HG02759 (cell line): ENCODE measurements around the gene RAPH1.

Source experiments
- ATAC-seq: cut with Tn5 transposase; IDR thresholded peaks from one replicate; pipeline ENCODE4 v1.9.1; 2021; ENCODE audit warnings: mild to moderate bottlenecking, moderate library complexity; ENCODE audit not compliant: unreplicated experiment

The RAPH1 gene

DNA sequence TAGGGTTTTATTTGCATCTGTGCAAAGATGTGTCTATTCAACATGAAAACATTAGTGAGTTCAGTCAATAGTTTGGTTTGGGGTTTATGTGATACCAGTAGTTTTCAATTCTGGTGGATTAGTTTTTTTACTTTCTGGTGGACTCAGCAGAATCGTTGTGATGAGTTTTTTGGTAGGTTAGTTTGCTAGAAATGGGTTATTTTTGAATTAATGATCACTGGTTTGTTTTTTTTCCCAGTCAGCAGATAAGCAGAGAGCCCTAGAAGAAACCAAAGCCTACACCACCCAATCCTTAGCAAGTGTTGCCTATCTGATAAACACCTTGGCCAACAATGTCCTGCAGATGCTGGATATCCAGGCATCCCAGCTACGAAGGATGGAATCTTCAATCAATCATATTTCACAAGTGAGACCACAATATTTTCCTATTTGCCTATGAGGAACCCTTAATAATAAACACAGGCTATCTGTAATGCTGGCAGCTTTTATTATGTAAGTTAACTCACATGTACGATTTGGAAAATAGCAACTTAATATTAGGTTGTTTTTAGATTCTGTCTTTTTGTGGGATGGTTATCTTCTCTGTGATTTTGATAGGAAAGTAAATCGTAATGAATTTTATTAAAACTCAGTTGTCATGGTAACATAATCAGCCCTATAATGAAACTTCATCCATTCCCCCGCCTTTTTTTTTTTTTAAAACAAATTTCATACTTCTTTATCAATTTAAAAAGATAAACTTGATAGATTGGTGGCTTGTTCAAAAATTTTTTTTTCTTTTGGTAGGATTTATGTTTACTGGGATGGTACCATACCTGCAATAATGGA lies 168.2 kb downstream of the RAPH1 start:
- no peak for ATAC-seq

DNA sequence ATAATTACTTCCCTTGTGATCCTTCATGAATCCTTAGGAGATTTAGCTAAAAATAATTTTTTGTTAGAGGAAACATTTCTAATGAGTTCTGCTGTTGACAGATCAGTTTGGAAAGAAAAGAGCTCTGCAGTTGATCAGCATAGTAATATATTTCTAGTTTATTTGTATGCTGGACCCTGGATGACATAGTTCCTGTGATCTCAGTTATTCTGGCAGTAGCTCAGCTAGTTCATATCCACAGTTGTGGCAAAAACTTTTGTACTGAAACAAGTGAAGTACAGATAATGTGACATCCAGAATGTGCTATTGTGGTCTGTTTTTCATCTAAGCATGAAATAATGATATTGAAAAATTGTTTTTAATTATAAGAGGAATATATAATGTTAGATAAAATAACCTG lies 173.2 kb downstream of the RAPH1 start:
- no peak for ATAC-seq

DNA sequence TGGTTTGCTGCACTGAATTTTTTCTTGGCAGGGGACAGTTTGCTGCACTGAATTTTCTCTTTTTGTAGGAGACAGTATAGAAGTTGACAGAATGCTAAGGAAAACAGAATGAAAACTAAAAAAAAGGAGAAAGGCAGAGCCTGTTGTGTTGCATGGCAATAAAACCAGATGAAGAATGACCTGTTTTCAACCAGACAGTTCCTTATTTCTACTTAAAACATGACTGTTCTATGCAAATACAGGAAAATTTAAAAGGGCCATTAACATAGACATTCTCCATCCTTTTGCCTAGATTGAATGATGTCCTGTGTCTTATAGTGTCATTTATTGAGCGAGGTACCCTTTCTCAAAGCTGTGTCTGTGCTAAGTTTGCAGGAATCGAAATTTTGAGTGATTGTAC lies 173.6 kb downstream of the RAPH1 start:
- ATAC-seq = no peak

DNA sequence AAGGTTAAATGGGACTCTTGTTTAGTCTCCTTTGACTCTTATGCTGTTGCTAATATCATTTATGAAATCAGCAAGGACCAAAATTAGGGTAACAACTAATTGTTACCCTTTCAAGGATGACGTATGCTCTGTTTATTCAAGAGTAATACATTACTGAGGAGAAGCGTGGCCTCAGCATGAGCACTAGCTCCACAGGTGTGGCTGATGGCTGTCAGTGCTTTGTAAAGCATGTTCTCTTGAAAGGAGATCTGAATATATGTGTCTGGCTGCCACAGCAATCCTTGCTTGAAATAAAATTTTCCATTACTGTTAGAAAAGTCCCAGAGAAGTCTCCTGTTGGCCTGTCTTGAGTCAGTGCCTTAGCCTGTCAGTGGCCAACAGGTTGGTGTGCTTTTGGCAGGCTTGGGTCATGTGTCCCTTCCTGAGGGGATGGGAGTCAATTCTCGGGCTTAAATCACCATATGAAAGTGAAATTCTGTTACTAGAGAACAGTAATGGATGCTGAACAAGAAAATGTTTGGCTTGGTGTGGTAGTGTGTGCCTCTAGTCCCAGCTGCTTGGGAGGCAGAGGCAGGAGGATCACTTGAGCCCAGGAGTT lies 174.2 kb downstream of the RAPH1 start:
- ATAC-seq = no peak

DNA sequence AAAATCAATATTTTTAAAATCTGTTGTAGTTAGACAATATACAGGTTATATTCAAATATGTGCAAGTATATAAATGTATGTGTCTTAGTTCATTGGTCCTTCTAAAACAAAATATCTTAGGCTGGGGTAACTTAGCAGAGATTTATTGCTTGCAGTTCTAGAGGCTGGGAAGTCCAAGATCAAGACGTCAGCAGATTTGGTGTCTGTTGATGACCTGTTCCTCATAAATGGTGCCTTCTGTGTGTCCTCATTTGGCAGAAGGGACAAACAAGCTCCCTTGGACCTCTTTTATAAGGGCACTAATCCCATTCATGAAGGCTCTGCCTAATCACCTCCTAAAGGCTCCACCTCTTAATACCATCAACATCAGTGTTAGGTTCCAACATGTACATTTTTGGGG lies 175.7 kb downstream of the RAPH1 start:
- no peak for ATAC-seq

DNA sequence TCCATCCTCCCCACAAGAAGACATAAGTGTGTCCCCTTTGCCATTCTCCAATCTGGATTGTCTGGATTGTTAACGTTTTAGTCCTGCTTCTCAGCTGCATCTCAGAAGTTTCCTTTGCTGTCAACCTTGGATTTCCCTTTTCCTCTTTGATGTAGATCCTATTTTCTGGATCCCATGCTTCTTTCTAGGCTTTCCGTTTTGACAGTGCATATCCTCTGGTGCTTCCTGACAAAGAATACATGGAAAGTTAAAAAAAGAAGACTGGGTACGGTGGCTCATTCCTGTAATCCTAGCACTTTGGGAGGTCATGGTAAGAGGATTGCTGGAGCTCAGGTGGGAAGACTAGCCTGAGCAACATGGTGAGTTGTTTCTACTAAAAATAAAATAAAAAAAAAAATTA lies 180.1 kb downstream of the RAPH1 start:
- ATAC-seq = no peak

DNA sequence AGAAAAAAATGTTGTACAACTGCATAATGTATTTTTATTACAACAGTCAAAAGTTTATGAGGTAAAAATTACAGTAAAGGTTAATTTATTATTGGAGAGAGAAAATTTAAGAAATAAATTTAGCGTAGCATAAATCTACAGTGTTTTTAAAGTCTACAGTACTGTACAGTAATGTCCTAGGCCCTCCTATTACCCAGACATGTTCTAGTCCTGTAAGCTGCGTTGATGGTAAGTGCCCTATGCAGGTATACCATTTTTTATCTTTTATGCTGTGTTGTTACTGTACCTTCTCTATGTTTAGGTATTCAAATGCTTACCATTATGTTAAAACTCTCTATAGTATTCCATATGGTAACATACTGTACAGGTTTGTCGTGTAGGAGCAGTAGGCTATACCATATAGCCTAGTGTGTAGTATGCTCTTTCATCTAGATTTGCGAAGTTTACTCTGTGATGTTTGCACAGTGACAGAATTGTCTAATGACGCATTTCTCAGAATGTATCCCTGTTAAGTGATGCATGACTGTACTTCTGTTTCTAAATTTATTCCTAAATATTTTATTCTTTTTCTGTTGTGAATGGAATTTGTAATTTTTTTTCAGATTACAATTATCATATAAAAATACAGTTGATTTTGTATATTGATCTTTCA lies 182.4 kb downstream of the RAPH1 start:
- no peak for ATAC-seq

DNA sequence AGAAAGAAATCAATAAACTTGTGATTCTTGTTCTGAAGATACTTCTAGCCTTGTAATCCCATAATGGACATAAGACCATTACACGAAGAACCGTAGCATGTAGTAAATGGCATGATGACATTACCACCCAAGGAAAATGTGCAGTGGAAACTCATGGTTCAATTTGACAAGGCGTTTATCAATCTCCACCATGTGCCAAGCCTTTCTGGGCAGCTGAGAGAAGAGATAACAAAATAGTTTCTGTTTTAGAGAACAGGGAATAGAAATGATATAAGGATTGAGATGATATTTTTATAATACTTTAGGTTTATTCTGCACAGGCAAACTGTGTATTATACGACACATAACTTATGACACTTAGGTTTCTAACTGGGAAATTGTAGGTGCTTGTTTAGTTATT lies 187.7 kb downstream of the RAPH1 start:
- ATAC-seq = no peak

DNA sequence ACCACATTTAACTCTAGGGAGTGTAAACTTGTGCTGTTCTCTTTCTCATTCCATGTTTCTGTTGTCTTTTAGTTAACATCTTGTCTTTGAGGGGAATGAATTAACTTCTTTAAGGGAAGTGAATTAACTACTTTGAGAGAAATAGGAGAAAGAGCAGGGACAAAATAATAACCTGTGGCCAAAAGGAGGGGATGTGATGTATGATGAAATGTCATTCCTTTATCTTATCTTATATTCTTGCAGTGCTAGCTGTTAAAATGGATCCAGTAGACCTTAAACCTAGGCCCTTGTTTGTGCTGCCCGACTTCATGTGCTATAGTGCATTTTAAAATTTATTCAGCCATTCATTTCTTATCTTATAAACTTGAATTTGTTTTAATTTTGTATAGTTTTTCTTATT lies 188.5 kb downstream of the RAPH1 start:
- no peak for ATAC-seq

DNA sequence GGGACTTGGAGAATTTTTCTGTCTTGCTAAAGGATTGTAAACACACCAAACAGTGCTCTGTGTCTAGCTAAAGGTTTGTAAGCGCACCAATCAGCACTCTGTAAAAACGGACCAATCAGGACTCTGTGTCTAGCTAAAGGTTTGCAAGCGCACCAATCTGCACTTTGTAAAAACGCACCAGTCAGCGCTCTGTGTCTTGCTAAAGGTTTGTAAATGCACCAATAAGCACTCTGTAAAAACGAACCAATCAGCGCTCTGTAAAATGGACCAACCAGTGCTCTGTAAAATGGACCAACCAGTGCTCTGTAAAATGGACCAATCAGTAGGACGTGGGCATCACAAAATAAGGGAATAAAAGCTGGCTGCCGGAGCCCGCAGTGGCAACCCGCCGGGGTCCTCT lies 190.4 kb downstream of the RAPH1 start:
- ATAC-seq = no peak
